SIG-M5 treated with dmso at 0.1 percent for 504 hours (cell line): Measurements from ENCODE around the gene EFNA4.

Source experiments
- DNase-seq: peaks from one replicate; lab custom pipeline; 2025; ENCODE audit not compliant: unreplicated experiment; lab: John Stamatoyannopoulos, UW

EFNA4 gene

GRCh38 chr1:155085504-155086127 lies 22.1 kb downstream of the EFNA4 start:
- DNase-seq: peak; percentile 66

DNA sequence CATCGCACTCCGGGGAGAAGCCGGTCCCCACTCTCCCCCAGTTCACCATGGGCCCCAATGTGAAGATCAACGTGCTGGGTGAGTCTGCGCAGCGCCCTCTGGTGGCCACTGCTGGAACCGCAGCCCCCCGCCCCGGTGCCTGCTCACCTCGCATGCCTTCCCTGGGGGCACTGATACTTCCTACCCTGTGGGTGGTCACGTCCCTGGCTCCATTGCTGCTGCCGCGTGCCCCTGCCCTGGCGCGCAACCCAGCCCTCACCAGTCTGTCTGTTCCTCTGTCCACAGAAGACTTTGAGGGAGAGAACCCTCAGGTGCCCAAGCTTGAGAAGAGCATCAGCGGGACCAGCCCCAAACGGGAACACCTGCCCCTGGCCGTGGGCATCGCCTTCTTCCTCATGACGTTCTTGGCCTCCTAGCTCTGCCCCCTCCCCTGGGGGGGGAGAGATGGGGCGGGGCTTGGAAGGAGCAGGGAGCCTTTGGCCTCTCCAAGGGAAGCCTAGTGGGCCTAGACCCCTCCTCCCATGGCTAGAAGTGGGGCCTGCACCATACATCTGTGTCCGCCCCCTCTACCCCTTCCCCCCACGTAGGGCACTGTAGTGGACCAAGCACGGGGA lies 22.7 kb downstream of the EFNA4 start:
- peak; percentile 70 for DNase-seq

DNA sequence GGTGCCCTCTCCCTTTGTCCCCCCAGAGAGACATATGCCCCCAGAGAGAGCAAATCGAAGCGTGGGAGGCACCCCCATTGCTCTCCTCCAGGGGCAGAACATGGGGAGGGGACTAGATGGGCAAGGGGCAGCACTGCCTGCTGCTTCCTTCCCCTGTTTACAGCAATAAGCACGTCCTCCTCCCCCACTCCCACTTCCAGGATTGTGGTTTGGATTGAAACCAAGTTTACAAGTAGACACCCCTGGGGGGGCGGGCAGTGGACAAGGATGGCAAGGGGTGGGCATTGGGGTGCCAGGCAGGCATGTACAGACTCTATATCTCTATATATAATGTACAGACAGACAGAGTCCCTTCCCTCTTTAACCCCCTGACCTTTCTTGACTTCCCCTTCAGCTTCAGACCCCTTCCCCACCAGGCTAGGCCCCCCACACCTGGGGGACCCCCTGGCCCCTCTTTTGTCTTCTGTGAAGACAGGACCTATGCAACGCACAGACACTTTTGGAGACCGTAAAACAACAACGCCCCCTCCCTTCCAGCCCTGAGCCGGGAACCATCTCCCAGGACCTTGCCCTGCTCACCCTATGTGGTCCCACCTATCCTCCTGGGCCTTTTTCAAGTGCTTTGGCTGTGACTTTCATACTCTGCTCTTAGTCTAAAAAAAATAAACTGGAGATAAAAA lies 23.5 kb downstream of the EFNA4 start:
- no peak for DNase-seq

DNA sequence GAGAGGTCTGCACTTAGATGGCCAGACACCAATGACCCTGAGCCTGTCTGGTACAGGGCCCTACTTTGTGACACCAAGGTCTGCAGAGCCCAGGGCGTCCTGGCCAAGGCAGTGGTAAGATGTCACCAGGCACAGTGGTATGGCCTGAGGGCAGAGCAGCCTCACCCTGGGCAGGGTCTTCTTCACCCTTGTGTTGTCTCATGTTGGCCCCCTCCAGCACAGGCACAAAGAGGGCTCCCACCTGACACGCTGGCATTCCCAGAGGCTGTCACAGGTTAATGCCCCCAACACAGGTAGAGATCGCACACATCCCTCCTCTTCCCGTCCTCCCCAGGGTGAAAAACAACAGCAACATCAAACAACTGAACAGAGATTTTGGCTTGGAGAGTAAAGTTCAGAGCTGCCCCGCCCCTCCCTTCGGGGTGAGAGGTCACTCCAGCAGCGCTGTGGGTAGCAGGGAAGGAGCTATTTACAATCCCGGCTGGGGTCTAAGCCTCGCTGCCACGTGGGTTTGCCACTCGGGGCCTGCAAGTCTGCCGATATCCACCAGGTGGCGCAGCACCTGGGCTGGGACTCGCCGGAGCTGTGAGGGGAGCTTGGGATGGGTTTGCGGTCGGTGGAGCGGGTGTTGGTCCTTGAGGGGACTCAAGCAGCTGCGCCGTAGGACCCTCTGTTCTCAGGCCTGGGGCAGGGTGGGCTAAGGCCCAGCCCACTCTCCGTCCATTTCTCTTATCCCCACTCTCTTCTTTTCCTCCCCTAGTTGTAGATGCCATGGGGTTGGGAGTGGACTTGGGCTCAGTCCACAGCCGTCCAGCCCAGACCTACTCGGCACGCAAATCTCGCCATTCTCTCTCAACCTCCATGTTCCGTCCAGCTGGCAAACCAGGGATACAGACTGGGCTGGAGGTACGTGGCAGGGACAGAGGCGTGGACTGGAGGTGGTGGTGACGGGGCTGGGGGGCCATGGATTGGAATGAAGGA lies 27.8 kb downstream of the EFNA4 start:
- peak; percentile 71 for DNase-seq

GRCh38 chr1:155092131-155092530 lies 28.6 kb downstream of the EFNA4 start:
- DNase-seq: no peak

DNA sequence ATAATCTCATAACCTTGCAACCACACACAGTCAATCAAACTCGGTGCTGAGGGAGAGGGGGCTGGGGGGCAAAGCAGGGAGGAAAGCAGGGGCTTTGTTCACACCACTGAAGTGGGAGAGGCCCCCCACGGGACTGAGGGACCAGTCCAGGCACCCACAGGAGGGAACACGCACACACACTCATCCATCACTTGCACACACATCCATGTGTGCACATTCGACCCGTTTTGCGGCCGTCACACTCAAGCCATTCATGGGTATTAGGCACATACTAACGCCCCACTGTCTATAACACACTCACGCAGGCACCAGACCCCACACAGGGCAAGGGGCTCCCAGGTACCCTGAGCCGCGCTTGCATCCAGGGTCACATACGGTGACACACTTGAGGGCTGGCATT lies 29.1 kb downstream of the EFNA4 start:
- no peak for DNase-seq

GRCh38 chr1:155093911-155094621 lies 30.5 kb downstream of the EFNA4 start:
- peak; percentile 51 for DNase-seq

DNA sequence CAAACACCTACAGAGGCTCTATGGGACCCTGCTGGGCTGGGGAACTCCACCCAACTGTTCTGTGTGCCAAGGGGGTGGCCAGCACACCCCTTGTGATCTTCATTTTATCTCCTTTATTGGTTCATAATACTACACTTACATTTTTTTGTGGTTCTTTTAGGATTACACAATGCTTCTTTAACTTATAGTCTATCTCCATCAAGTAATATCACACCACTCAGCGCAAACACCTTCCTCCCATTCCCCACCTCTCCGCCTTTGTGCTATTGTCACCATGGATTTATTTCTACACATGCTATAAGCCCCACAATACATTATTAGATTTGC lies 31.0 kb downstream of the EFNA4 start:
- DNase-seq: no peak

GRCh38 chr1:155099331-155099730 lies 35.8 kb downstream of the EFNA4 start:
- DNase-seq: no peak

DNA sequence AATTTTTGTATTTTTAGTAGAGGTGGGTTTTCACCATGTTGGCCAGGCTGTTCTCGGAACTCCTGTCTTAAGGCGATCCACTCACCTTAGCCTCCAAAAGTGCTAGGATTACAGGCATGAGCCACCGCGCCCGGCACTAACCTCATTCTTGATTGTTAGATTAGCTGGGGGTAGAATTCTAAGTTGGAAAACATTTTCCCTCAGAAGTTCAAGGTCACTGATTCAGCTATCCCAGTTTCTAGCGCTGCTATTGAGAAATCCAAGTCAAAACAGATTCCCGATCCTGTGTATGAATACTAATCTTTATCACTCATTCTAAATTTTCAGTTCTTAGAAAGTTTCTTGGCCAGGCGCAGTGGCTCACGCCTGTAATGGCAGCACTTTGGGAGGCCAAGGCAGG lies 39.8 kb downstream of the EFNA4 start:
- no peak for DNase-seq

- DNase-seq: no peak
Measured at GRCh38 chr1:155104605-155105534, 41.3 kb downstream of the EFNA4 start.

DNA sequence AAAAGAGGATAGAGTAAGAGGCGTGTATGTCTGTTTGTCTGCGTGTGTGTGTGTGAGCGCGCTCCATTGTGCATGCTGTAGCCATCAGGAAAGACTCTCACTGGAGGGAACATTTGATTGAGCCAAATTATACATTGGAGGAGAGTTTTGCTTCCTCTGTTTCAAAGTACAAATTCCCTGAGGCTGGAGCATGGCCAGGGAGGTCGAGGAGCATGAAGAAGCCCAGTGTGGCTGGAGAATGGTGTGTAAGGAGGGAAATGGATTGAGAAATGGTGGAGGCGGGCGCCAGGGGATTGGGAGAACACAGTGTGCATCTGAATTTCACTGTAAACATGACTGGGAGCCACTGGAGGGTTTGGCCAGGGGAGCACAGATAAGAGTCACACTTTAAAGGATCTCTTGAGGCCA lies 42.1 kb downstream of the EFNA4 start:
- no peak for DNase-seq

DNA sequence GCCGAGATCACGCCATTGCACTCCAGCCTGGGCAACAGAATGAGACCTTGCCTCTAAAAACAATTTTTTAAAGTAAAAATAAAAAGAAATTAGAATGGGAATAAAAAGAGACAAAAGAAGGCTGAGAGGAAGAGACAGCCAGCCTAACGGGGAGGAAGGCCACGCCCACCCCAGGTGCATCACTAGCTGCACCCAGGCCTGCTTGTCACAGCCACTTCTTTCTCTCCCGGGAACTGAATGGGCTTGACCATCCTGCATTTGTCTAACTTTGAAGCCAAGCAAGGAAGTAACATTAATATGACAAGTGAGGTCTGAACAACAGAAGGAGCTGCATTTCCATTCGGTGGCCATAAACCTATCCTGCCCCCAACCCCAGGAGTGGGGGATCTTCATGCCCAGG lies 43.3 kb downstream of the EFNA4 start:
- no peak for DNase-seq

DNA sequence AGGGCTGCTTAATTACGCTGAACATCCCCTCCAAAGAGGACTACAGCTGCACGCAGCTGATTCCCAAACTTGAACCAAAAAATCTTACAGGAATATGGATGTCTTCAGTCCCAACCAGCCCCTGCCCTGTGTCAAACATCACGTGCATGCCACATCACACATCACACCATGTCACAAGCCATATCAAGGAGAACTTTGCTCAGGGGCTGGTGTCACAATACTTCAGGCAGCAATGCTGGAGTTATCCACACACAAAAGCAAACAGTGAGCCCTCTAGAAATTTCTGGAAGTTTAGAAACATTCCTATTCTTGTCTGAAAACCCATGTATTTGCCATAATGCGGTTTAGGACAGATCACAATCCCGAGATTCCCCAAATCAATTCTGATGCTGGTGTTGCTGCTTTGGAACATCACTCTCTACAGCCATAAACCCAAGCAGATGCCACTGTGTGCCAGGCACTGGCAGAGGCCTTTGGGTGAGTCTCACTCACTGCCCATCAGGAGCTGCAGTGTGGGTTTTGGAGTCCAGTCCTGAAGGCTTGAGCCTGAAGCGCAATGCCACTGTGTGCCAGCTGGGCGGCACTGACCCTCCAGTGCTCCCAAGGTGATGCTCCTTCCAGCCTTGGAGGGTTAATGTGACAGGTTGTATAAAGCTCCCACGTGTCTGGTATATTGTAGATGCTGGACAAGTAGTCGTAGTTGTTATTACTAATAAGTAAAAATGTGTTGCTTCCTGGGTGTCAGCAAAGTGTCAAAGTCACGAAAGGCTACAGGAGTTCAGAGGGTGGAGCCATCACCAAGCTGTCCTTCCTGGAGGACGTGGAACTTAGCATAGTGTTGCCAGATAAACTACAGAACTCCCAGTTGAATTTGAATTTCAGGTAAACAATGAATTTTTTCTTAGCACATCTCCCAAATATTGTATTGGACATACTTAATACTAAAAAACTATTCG lies 44.0 kb downstream of the EFNA4 start:
- no peak for DNase-seq

DNA sequence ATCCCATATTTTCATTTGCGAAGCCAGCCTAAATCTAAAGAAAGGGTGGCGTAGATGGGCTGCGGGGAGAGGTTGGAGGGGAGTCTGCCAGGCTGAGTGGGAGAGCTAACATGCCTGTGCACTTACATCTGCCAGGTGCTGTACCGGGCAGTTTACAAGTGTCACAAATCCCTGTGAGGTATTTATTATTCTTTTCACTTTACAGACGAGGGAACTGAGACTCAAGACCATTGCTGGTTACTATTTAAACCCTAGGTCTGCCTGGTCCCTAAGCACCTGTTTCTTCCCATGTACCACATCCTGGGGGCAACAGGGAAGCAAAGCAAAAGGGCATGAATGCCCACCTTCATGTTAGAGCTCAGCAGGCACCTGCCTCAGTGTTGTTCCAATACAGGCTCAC lies 44.8 kb downstream of the EFNA4 start:
- DNase-seq: no peak

GRCh38 chr1:155110381-155110780 lies 46.8 kb downstream of the EFNA4 start:
- DNase-seq: no peak

DNA sequence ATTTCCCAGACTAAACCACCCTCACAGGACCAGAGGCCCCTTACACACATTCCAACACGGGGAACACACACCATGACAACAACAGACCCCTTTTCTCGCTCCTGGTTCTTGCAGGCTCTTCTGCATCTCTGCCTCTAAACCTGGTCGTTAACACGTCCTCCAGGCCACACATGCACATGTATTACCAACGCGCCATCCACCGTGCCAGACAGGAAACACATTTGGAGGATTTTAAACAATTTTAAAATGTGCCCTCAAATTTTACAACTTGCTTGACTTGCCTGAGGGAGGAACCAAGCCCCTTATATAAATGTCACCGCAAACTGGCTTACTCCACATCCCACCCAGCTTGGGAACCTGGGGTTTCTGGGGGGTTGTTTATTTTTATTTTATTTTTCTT lies 47.3 kb downstream of the EFNA4 start:
- no peak for DNase-seq

DNA sequence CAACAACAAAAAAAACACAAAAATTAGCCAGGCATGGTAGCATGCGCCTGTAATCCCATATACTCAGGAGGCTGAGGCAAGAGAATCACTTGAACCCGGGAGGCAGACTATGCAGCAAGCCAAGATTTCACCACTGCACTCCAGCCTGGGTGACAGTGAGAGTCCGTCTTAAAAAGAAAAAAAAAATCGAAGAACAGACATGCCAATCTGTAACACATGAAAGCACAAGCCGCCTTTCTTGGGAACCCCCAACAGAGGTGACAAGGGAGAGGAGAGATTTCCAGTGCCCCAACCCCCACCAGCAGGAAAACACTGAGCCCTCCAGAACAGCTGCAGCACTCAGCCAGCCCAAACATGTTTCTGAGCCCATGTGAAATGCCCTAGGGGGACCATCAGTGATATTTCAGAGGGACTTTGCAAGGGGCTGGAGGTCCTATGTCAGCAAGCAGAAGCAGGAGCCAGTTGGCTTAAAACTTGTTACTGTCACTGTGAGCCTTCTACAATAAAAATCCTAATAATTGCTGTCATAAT lies 50.0 kb downstream of the EFNA4 start:
- DNase-seq: no peak
